WTC11 (cell line): Measurements from ENCODE around the gene UNC13D. TPM values are rescaled to one million over a fixed set of nuclear protein-coding genes. Genes with fewer than 3 reads are reported as not detected.

Experiments
- ATAC-seq: fragments of 200-7000 bp; cut with Tn5 transposase; 2 replicates; pipeline ENCODE4 v1.10.0; 2021; ENCODE audit warnings: mild to moderate bottlenecking, moderate library complexity
- CTCF ChIA-PET: fragments of 300-600 bp; sonication (Branson Sonifier 250); formaldehyde crosslinking; loops from one replicate; lab custom pipeline; 2021; ENCODE audit warnings: antibody characterized with exemption; lab: Charles Lee
- POLR2A ChIA-PET: fragments of 350-600 bp; sonication (Branson Sonifier 250); formaldehyde crosslinking; loops from one replicate; lab custom pipeline; 2021; ENCODE audit warnings: antibody characterized with exemption; lab: Charles Lee
- DNase-seq: peaks from one replicate; pipeline ENCODE4 v3.0.0; 2021; ENCODE audit warnings: low spot score
- H3K27ac Mint-ChIP-seq: 2 replicates; pipeline ENCODE4 v1.8.0; 2021; ENCODE audit warnings: mixed read lengths
- H3K27me3 Mint-ChIP-seq: 2 replicates; pipeline ENCODE4 v1.8.0; 2021; ENCODE audit warnings: low read depth, mild to moderate bottlenecking, moderate library complexity, mixed read lengths
- H3K36me3 Mint-ChIP-seq: 2 replicates; pipeline ENCODE4 v1.8.0; 2021; ENCODE audit warnings: mixed read lengths
- H3K4me1 Mint-ChIP-seq: 2 replicates; pipeline ENCODE4 v1.8.0; 2022; ENCODE audit warnings: mixed read lengths
- H3K4me3 Mint-ChIP-seq: 2 replicates; pipeline ENCODE4 v1.8.0; 2021; ENCODE audit warnings: mild to moderate bottlenecking, moderate library complexity, mixed read lengths
- H3K9me3 Mint-ChIP-seq: 2 replicates; pipeline ENCODE4 v1.8.0; 2021; ENCODE audit warnings: mixed read lengths
- ATF1 ChIP-seq: sonication (generic); formaldehyde crosslinking; IDR thresholded peaks from 2 replicates; pipeline ENCODE4 v1.8.1; 2023; ENCODE audit warnings: mild to moderate bottlenecking, moderate library complexity, missing genetic modification reagents
- ELF4 ChIP-seq: sonication (generic); formaldehyde crosslinking; IDR thresholded peaks from 2 replicates; pipeline ENCODE4 v1.8.1; 2022; ENCODE audit warnings: low read depth, mild to moderate bottlenecking, moderate library complexity, missing genetic modification reagents
- FOXJ3 ChIP-seq: sonication (generic); formaldehyde crosslinking; IDR thresholded peaks from 2 replicates; pipeline ENCODE4 v1.9.0; 2021; ENCODE audit warnings: missing genetic modification reagents, mild to moderate bottlenecking, borderline replicate concordance
- FOXP1 ChIP-seq: sonication (generic); formaldehyde crosslinking; IDR thresholded peaks from 2 replicates; pipeline ENCODE4 v1.8.0; 2022; ENCODE audit warnings: missing genetic modification reagents, mild to moderate bottlenecking, moderate library complexity, borderline replicate concordance
- GABPB1 ChIP-seq: sonication (generic); formaldehyde crosslinking; IDR thresholded peaks from 2 replicates; pipeline ENCODE4 v1.8.1; 2023; ENCODE audit warnings: mild to moderate bottlenecking, missing genetic modification reagents
- HMGA2 ChIP-seq: fragments of 250-450 bp; sonication (Bioruptor Pico); IDR thresholded peaks from 2 replicates; pipeline ENCODE4 v1.4.0; 2021; ENCODE audit warnings: mild to moderate bottlenecking, moderate library complexity
- JAZF1 ChIP-seq: fragments of 250-450 bp; sonication (Bioruptor Pico); IDR thresholded peaks from 2 replicates; pipeline ENCODE4 v1.9.0; 2021; ENCODE audit warnings: moderate library complexity, mild to moderate bottlenecking, inconsistent platforms
- KAT7 ChIP-seq: sonication (generic); formaldehyde crosslinking; IDR thresholded peaks from 2 replicates; pipeline ENCODE4 v1.8.1; 2023; ENCODE audit warnings: missing genetic modification reagents, mild to moderate bottlenecking, borderline replicate concordance
- MYBL2 ChIP-seq: sonication (generic); formaldehyde crosslinking; IDR thresholded peaks from 2 replicates; pipeline ENCODE4 v1.8.1; 2023; ENCODE audit warnings: mild to moderate bottlenecking, moderate library complexity, missing genetic modification reagents
- NR2C2 ChIP-seq: sonication (generic); formaldehyde crosslinking; IDR thresholded peaks from 2 replicates; pipeline ENCODE4 v1.8.0; 2022; ENCODE audit warnings: mild to moderate bottlenecking, missing genetic modification reagents
- RORB ChIP-seq: fragments of 250-450 bp; sonication (Bioruptor Pico); IDR thresholded peaks from 2 replicates; pipeline ENCODE4 v1.9.0; 2021; ENCODE audit warnings: mild to moderate bottlenecking
- SMAD4 ChIP-seq: sonication (generic); formaldehyde crosslinking; IDR thresholded peaks from 2 replicates; pipeline ENCODE4 v1.8.0; 2022; ENCODE audit warnings: mild to moderate bottlenecking, missing genetic modification reagents
- TEAD1 ChIP-seq: sonication (generic); formaldehyde crosslinking; IDR thresholded peaks from 2 replicates; pipeline ENCODE4 v1.8.0; 2022; ENCODE audit warnings: mild to moderate bottlenecking, missing genetic modification reagents
- TEAD4 ChIP-seq: sonication (generic); formaldehyde crosslinking; IDR thresholded peaks from 2 replicates; pipeline ENCODE4 v1.8.0; 2022; ENCODE audit warnings: mild to moderate bottlenecking, missing genetic modification reagents
- TP53 ChIP-seq: sonication (generic); formaldehyde crosslinking; IDR thresholded peaks from 2 replicates; pipeline ENCODE4 v1.8.1; 2023; ENCODE audit warnings: mild to moderate bottlenecking, missing genetic modification reagents
- ZBTB21 ChIP-seq: sonication (generic); formaldehyde crosslinking; IDR thresholded peaks from 2 replicates; pipeline ENCODE4 v1.8.1; 2023; ENCODE audit warnings: mild to moderate bottlenecking, missing genetic modification reagents, borderline replicate concordance
- ZNF219 ChIP-seq: sonication (generic); formaldehyde crosslinking; IDR thresholded peaks from 2 replicates; pipeline ENCODE4 v1.8.0; 2023; ENCODE audit warnings: missing genetic modification reagents, mild to moderate bottlenecking, borderline replicate concordance
- ZNF263 ChIP-seq: sonication (generic); formaldehyde crosslinking; IDR thresholded peaks from 2 replicates; pipeline ENCODE4 v1.8.1; 2022; ENCODE audit warnings: low read depth, mild to moderate bottlenecking, moderate library complexity, missing genetic modification reagents
- ZNF396 ChIP-seq: fragments of 250-450 bp; sonication (Bioruptor Pico); IDR thresholded peaks from 2 replicates; pipeline ENCODE4 v1.8.0; 2021; ENCODE audit warnings: mild to moderate bottlenecking, moderate library complexity, borderline replicate concordance
- ZNF416 ChIP-seq: fragments of 250-450 bp; sonication (Bioruptor Pico); IDR thresholded peaks from 2 replicates; pipeline ENCODE4 v1.9.0; 2021; ENCODE audit warnings: mild to moderate bottlenecking, inconsistent platforms
- total RNA-seq: library from RNA; stranded (reverse); gene quantifications from 3 replicates; pipeline ENCODE4 v1.2.3, GENCODE V29; 2021
- TF ChIP-seq, protein P1 (sequence below): sonication (generic); formaldehyde crosslinking; IDR thresholded peaks from 2 replicates; pipeline ENCODE4 v1.8.1; 2023; ENCODE audit warnings: mild to moderate bottlenecking, missing genetic modification reagents, borderline replicate concordance
- TF ChIP-seq, protein P2 (sequence below): sonication (generic); formaldehyde crosslinking; IDR thresholded peaks from 2 replicates; pipeline ENCODE4 v1.8.0; 2022; ENCODE audit warnings: mild to moderate bottlenecking, missing genetic modification reagents
- TF ChIP-seq, protein P3 (sequence below): fragments of 250-450 bp; sonication (Bioruptor Pico); IDR thresholded peaks from 2 replicates; pipeline ENCODE4 v1.9.0; 2021; ENCODE audit warnings: moderate library complexity, mild to moderate bottlenecking, inconsistent platforms, borderline replicate concordance
- TF ChIP-seq, protein P4 (sequence below): sonication (generic); formaldehyde crosslinking; IDR thresholded peaks from 2 replicates; pipeline ENCODE4 v1.8.1; 2022; ENCODE audit warnings: mild to moderate bottlenecking, moderate library complexity, missing genetic modification reagents
- TF ChIP-seq, protein P5 (sequence below): fragments of 250-450 bp; sonication (Bioruptor Pico); IDR thresholded peaks from 2 replicates; pipeline ENCODE4 v2.1.2; 2022; ENCODE audit warnings: mild to moderate bottlenecking, moderate library complexity

Gene UNC13D
- total RNA-seq, 1 experiment from 2014 or later: 13.1 TPM

DNA sequence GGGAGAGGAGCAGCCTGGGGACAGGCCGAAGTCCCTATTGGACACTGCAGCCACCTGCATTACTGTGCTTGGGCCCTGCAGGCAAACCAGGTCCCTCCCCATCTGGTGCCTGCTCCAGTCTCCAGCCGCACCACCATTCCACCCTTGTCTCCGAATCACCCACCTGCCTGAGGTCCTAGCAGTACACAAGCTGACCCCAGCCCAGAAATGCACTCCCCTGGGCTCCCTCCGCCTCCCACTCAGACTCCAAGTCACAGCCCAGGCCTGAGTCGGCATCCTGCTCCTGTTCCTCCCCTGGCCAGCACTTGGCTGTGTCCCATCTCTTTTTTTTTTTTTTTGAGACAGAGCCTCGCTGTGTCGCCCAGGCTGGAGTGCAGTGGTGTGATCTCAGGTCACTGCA lies 6.3 kb downstream of the UNC13D start (continued):
- TF ChIP-seq, protein P1, sequence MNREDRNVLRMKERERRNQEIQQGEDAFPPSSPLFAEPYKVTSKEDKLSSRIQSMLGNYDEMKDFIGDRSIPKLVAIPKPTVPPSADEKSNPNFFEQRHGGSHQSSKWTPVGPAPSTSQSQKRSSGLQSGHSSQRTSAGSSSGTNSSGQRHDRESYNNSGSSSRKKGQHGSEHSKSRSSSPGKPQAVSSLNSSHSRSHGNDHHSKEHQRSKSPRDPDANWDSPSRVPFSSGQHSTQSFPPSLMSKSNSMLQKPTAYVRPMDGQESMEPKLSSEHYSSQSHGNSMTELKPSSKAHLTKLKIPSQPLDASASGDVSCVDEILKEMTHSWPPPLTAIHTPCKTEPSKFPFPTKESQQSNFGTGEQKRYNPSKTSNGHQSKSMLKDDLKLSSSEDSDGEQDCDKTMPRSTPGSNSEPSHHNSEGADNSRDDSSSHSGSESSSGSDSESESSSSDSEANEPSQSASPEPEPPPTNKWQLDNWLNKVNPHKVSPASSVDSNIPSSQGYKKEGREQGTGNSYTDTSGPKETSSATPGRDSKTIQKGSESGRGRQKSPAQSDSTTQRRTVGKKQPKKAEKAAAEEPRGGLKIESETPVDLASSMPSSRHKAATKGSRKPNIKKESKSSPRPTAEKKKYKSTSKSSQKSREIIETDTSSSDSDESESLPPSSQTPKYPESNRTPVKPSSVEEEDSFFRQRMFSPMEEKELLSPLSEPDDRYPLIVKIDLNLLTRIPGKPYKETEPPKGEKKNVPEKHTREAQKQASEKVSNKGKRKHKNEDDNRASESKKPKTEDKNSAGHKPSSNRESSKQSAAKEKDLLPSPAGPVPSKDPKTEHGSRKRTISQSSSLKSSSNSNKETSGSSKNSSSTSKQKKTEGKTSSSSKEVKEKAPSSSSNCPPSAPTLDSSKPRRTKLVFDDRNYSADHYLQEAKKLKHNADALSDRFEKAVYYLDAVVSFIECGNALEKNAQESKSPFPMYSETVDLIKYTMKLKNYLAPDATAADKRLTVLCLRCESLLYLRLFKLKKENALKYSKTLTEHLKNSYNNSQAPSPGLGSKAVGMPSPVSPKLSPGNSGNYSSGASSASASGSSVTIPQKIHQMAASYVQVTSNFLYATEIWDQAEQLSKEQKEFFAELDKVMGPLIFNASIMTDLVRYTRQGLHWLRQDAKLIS (CRISPR knock-in tag): no peak
- TF ChIP-seq TP53: no peak

DNA sequence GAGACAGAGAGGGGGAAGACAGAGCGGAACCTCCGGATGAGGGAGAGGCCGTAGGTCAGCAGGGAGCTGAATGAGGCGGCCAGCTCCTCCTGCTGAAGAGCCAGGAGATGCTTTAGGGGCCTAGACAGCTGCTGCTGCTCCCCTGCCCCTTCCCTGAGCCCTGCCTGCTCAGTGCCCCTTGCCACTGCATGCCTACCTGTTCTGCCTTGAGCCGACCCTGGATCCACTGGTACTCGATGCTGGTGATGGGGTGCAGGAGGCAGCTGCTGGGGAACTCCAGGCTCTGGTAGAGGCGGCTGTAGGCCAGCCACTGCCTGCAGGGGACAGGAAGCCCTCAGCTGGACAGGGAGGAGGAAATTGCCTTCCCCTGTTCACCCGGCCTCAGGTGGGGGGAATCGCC lies 7.6 kb downstream of the UNC13D start:
- ATAC-seq (no peak), DNase-seq (no peak)
- Mint-ChIP-seq H3K4me1 (peaks cover 19% of the 10 kb centered on the region), H3K9me3 (no peaks in the 10 kb centered on the region), H3K27ac (no peak overlapping the region), H3K27me3 (no peaks in the 10 kb centered on the region), H3K36me3 (no peaks in the 10 kb centered on the region), H3K4me3 (no peak overlapping the region)
- TF ChIP-seq, protein P2, sequence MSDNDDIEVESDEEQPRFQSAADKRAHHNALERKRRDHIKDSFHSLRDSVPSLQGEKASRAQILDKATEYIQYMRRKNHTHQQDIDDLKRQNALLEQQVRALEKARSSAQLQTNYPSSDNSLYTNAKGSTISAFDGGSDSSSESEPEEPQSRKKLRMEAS (CRISPR knock-in tag): no peak
- TF ChIP-seq ELF4: no peak
- TF ChIP-seq FOXJ3 (CRISPR knock-in tag): no peak
- no peak for TF ChIP-seq MYBL2 (CRISPR knock-in tag)
- TF ChIP-seq, protein P3, sequence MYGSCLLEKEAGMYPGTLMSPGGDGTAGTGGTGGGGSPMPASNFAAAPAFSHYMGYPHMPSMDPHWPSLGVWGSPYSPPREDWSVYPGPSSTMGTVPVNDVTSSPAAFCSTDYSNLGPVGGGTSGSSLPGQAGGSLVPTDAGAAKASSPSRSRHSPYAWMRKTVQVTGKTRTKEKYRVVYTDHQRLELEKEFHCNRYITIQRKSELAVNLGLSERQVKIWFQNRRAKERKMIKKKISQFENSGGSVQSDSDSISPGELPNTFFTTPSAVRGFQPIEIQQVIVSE (CRISPR knock-in tag): no peak
- no peak for TF ChIP-seq ZBTB21 (CRISPR knock-in tag)
- no peak for TF ChIP-seq RORB (CRISPR knock-in tag)
- TF ChIP-seq KAT7 (CRISPR knock-in tag): no peak
- TF ChIP-seq ZNF263 (CRISPR knock-in tag): no peak
- TF ChIP-seq, protein P4, sequence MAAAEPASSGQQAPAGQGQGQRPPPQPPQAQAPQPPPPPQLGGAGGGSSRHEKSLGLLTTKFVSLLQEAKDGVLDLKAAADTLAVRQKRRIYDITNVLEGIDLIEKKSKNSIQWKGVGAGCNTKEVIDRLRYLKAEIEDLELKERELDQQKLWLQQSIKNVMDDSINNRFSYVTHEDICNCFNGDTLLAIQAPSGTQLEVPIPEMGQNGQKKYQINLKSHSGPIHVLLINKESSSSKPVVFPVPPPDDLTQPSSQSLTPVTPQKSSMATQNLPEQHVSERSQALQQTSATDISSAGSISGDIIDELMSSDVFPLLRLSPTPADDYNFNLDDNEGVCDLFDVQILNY: no peak
- ChIA-PET POLR2A (interaction anchor here (0.9 kb wide), 1 partner anchor 45 kb away, joined by 3 read pairs; no protein-coding TSS in a partner anchor), CTCF (interaction anchor here (0.5 to 6.6 kb wide), 6 partner anchors 9 to 141 kb away, joined by 3 to 76 read pairs (median 6); partner anchors contain the start of genes UNC13D and WBP2)

DNA sequence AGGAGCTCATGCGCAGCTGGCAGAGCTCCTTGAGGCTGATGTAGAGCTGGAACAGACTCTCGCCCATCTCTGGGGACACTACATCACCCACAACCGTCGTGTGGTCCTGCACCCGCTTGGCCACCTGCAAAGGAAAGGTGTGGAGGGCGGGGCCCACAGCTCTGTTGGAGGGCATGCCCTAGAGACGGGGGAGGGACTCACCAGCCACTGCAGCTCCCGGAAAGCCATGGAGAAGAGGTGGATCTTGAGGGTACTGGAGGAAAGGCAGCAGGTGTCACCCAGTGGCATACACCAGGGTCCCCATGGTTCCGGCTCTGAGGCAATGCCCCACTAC lies 8.6 kb downstream of the UNC13D start:
- DNase-seq (no peak), ATAC-seq (no peak)
- no peak overlapping the region for H3K4me3 Mint-ChIP-seq
- no peaks in the 10 kb centered on the region for H3K36me3 Mint-ChIP-seq
- H3K27ac Mint-ChIP-seq: no peak overlapping the region
- no peaks in the 10 kb centered on the region for H3K9me3 Mint-ChIP-seq
- ChIA-PET CTCF (interaction anchor here (1.2 to 6.6 kb wide), 6 partner anchors 8 to 203 kb away, joined by 3 to 76 read pairs (median 8); partner anchors contain the start of genes SMIM5 and UNC13D), POLR2A (interaction anchor here (0.6 kb wide), 1 partner anchor 294 kb away, joined by 3 read pairs; no protein-coding TSS in a partner anchor)
- no peak for TF ChIP-seq TEAD4 (CRISPR knock-in tag)
- no peak for TF ChIP-seq TEAD1 (CRISPR knock-in tag)
- TF ChIP-seq JAZF1 (CRISPR knock-in tag): no peak
- TF ChIP-seq GABPB1 (CRISPR knock-in tag): no peak
- no peak for TF ChIP-seq SMAD4 (CRISPR knock-in tag)
- TF ChIP-seq HMGA2: no peak
- TF ChIP-seq ZNF396 (CRISPR knock-in tag): no peak
- TF ChIP-seq NR2C2 (CRISPR knock-in tag): no peak
- no peak for TF ChIP-seq ZNF219 (CRISPR knock-in tag)
- no peak for TF ChIP-seq FOXP1 (CRISPR knock-in tag)
- TF ChIP-seq ZNF416 (CRISPR knock-in tag): no peak
- TF ChIP-seq, protein P5, sequence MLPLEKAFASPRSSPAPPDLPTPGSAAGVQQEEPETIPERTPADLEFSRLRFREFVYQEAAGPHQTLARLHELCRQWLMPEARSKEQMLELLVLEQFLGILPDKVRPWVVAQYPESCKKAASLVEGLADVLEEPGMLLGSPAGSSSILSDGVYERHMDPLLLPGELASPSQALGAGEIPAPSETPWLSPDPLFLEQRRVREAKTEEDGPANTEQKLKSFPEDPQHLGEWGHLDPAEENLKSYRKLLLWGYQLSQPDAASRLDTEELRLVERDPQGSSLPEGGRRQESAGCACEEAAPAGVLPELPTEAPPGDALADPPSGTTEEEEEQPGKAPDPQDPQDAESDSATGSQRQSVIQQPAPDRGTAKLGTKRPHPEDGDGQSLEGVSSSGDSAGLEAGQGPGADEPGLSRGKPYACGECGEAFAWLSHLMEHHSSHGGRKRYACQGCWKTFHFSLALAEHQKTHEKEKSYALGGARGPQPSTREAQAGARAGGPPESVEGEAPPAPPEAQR (CRISPR knock-in tag): no peak
- no peak for TF ChIP-seq ATF1 (CRISPR knock-in tag)
- TF ChIP-seq, protein P1 (CRISPR knock-in tag): no peak
- H3K4me1 Mint-ChIP-seq: peaks cover 25% of the 10 kb centered on the region
- H3K27me3 Mint-ChIP-seq: no peaks in the 10 kb centered on the region
